ENCODE results near the gene ZNF418. TPM values are rescaled to one million over a fixed set of nuclear protein-coding genes. Genes with fewer than 3 reads are reported as not detected.
"Not testable (repeated sequence)": the region's sequence is repeated elsewhere in the genome, so short reads cannot be mapped to it uniquely, and the experiment has no call there.

ZNF418 gene
- total and polyA plus RNA-seq, 4 donors = 23.9 to 32.9 (median 28.1) TPM

DNA sequence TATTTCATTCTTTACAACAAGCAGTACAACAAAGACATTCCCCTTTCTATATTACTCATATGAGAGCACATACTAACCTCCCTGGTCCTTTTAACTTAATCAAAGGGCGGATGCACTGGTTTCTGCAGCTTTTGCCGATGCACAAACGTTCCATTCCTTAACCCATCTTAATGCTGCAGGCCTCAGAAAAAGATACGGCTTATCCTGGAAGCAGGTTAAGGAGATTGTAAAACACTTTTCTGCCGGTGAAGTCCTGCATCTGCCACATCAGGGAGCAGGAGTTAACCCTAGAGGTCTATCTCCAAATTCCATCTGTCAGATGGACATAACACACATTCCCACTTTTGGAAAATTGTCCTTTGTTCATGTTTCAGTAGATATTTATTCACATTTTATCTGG, 34.9 kb downstream of the ZNF418 start:
- no peak for DNase-seq (ENCODE audit: low read depth in 4 of 6, low spot score in 6 of 6)
- Histone ChIP-seq H3K9me3 (ENCODE audit: control insufficient read depth, insufficient read depth, low read length) (no peaks in the 10 kb centered on the region), H3K27ac (ENCODE audit: low read depth, low read length) (no peak overlapping the region), H3K4me3 (ENCODE audit: low read depth, low read length) (no peak overlapping the region), H3K36me3 (ENCODE audit: control insufficient read depth, insufficient read depth, low read length) (peaks cover 9% of the 10 kb centered on the region), H3K4me1 (ENCODE audit: control insufficient read depth, insufficient read depth, low read length) (no peaks in the 10 kb centered on the region), H3K27me3 (ENCODE audit: control insufficient read depth, insufficient read depth, low read length) (no peaks in the 10 kb centered on the region)
- 86% methylated on average over 3 of the region's 5 CpGs for WGBS (ENCODE audit: insufficient coverage)

DNA sequence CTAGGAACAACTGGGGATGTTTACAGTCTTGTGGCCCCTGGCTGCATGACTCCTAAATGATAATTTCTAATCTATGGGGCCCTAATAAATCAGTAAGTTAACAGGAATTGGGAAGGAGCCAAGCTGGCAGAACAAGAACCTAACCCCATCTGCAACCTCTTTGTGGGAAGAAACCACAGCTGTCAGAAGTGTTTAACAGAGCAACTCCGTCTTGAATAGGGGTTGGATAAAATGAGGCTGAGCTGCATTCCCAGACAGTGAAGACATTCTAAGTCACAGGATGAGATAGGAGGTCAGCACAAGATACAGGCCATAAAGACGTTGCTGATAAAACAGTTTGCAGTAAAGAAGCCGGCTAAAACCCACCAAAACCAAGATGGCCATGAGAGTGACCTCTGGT, 44.5 kb downstream of the ZNF418 start:
- H3K36me3 ChIP-seq (ENCODE audit: control insufficient read depth, insufficient read depth, low read length); H3K27ac ChIP-seq (ENCODE audit: low read depth, low read length); H3K4me3 ChIP-seq (ENCODE audit: low read depth, low read length); DNase-seq (ENCODE audit: low read depth in 4 of 6, low spot score in 6 of 6); H3K27me3 ChIP-seq (ENCODE audit: control insufficient read depth, insufficient read depth, low read length); H3K9me3 ChIP-seq (ENCODE audit: control insufficient read depth, insufficient read depth, low read length): not testable (repeated sequence)
- 60% methylated on average over 3 of the region's 3 CpGs for WGBS (ENCODE audit: insufficient coverage)
- H3K4me1 ChIP-seq (ENCODE audit: control insufficient read depth, insufficient read depth, low read length) = peaks cover 20% of the 10 kb centered on the region

DNA sequence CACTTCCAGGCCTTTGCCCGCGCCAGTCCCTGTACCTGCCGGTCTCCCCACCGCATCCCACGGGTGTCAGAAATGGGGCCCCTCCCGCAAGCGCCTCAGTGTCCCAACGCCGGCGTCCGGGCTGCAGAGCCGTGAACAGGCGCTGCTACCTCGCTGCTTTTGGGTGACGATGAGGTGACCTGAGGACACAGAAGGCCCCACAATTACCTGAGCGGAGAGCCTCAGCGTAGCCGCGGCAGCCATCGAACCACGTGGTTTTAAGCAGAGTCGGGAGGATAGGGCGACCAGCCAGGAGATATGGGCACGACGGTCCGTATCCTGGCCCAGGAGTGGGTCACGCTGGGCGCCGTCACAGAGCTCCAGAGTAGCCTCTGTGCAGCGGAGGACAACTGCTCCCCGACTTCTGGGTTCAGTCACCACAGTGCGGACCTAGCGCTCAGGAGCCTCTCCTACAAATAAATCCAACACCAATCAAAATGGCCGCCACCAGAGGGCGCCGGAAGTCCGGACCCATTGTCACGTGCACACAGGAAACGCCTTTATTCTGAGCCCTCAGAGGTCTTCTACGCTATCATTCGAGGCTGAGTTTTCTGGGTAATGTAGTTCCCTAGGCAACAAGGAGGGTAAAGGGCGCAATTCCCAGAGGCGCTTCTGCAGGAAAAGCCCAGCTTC, 46.5 kb downstream of the ZNF418 start, which contains the start of gene ZNF814:
Gene ZNF814, minus strand, starts transcription at position 478 of the 672 bp plus-strand sequence. Its CDS starts 235 bp downstream, at position 243.
- Histone ChIP-seq H3K4me1 (ENCODE audit: control insufficient read depth, insufficient read depth, low read length) (peaks cover 20% of the 10 kb centered on the region), H3K27me3 (ENCODE audit: control insufficient read depth, insufficient read depth, low read length) (no peaks in the 10 kb centered on the region), H3K4me3 (ENCODE audit: low read depth, low read length) (peak within 1 kb of the TSS; percentile 93), H3K36me3 (ENCODE audit: control insufficient read depth, insufficient read depth, low read length) (peaks cover 14% of the 10 kb centered on the region), H3K9me3 (ENCODE audit: control insufficient read depth, insufficient read depth, low read length) (no peaks in the 10 kb centered on the region), H3K27ac (ENCODE audit: low read depth, low read length) (peak within 1 kb of the TSS; percentile 57)
- peak; percentile 74 to 98 (median 80) for DNase-seq (ENCODE audit: low read depth in 4 of 6, low spot score in 6 of 6)
- WGBS (ENCODE audit: insufficient coverage) = 0% methylated on average over 43 of the region's 43 CpGs

DNA sequence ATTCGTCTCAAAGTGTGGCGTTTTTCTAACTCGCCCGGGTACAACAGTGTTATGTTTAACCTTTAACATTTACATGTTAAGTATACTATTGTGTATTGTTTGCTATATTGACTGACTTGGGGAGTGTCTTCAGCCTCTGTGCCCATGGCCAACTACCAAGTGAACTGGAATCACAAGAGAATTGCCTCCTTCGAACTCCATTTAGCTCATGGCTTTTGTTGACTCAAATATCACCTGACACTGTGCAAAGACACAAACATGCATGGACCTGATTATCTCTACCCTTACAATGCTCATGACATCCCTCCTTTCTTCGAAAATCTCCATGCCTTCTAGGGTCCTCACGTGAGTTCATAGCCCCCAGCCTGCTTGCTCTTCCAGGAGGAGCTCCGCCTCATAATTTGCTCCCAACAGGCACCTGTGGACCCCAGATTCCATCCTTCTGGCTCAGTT, 47.1 kb downstream of the ZNF418 start:
- peak overlapping the region; percentile 57 for H3K27ac ChIP-seq (ENCODE audit: low read depth, low read length)
- H3K9me3 ChIP-seq (ENCODE audit: control insufficient read depth, insufficient read depth, low read length) = no peaks in the 10 kb centered on the region
- peak overlapping the region; percentile 93 for H3K4me3 ChIP-seq (ENCODE audit: low read depth, low read length)
- 0% methylated on average over 4 of the region's 8 CpGs for WGBS (ENCODE audit: insufficient coverage)
- H3K27me3 ChIP-seq (ENCODE audit: control insufficient read depth, insufficient read depth, low read length) = no peaks in the 10 kb centered on the region
- DNase-seq (ENCODE audit: low read depth in 4 of 6, low spot score in 6 of 6) = peak in 1 of 6 donors; percentile 6
- H3K36me3 ChIP-seq (ENCODE audit: control insufficient read depth, insufficient read depth, low read length) = peaks cover 16% of the 10 kb centered on the region
- peaks cover 20% of the 10 kb centered on the region for H3K4me1 ChIP-seq (ENCODE audit: control insufficient read depth, insufficient read depth, low read length)

DNA sequence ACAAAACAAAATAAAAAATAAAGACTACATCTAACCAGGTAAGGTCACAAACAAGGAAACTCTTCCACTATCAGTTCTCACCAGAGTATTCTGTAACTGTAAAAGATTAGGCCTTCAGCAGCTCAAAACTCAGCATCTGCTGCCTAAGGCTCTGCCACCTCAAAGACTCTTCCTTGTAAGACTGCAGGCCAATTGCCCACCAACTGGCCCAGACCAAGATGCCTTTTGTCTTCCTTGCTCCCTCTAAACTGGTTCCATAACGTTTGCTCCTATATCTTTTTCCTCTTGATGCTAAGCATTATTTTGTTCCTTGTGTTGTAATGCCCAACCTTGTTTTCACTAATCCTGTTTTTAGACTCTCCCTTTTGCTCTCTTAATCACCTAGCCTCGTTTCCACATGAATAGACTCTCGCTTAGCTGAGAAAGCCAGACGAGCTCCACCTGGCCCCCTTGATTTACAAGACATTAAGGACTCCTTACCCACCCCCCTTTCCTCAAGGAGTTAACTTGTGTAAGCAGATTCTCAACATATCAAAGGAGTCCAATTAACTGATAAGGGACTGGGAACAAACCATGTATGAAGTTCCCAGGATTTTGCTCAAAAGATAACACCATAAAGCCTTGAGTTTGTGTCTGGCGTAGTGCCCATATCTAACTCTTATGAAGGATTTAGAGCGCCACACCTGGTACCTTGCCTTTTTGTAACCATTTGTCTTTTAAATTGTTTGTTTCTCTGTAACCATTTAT, 47.8 kb downstream of the ZNF418 start:
- H3K27me3 ChIP-seq (ENCODE audit: control insufficient read depth, insufficient read depth, low read length) = no peaks in the 10 kb centered on the region
- 7% methylated on average over 4 of the region's 6 CpGs for WGBS (ENCODE audit: insufficient coverage)
- no peak overlapping the region for H3K27ac ChIP-seq (ENCODE audit: low read depth, low read length)
- peak in 2 of 6 donors; percentile 11 to 19 for DNase-seq (ENCODE audit: low read depth in 4 of 6, low spot score in 6 of 6)
- H3K4me3 ChIP-seq (ENCODE audit: low read depth, low read length) = peak overlapping the region; percentile 93
- peaks cover 20% of the 10 kb centered on the region for H3K4me1 ChIP-seq (ENCODE audit: control insufficient read depth, insufficient read depth, low read length)
- H3K9me3 ChIP-seq (ENCODE audit: control insufficient read depth, insufficient read depth, low read length) = no peaks in the 10 kb centered on the region
- peaks cover 16% of the 10 kb centered on the region for H3K36me3 ChIP-seq (ENCODE audit: control insufficient read depth, insufficient read depth, low read length)

DNA sequence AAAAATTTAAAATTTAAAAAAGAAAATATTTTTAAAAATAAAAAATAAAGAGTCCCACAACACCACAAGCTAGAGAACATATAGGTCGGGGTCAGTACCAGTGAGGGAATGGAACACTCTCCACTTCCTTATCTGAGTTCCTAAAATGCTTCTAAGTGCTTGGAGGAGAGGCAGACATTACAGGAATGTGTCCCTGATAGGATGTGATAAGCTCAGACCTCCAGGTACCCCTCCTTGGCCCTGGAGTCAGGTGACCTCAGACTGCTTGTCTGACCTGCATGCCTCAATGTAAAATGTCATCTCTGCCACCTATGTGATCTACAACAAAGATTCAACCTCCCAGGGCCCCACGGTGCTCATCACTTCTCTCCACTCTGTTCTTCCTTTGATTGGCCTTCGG, 49.2 kb downstream of the ZNF418 start:
- 83% methylated on average over 1 of the region's 3 CpGs for whole genome bisulfite sequencing (ENCODE audit: insufficient coverage)
- H3K9me3 ChIP-seq (ENCODE audit: control insufficient read depth, insufficient read depth, low read length) = no peaks in the 10 kb centered on the region
- H3K27ac ChIP-seq (ENCODE audit: low read depth, low read length) = no peak overlapping the region
- peaks cover 20% of the 10 kb centered on the region for H3K4me1 ChIP-seq (ENCODE audit: control insufficient read depth, insufficient read depth, low read length)
- no peak overlapping the region for H3K4me3 ChIP-seq (ENCODE audit: low read depth, low read length)
- H3K27me3 ChIP-seq (ENCODE audit: control insufficient read depth, insufficient read depth, low read length) = no peaks in the 10 kb centered on the region
- H3K36me3 ChIP-seq (ENCODE audit: control insufficient read depth, insufficient read depth, low read length) = peaks cover 16% of the 10 kb centered on the region
- no peak for DNase-seq (ENCODE audit: low read depth in 4 of 6, low spot score in 6 of 6)

DNA sequence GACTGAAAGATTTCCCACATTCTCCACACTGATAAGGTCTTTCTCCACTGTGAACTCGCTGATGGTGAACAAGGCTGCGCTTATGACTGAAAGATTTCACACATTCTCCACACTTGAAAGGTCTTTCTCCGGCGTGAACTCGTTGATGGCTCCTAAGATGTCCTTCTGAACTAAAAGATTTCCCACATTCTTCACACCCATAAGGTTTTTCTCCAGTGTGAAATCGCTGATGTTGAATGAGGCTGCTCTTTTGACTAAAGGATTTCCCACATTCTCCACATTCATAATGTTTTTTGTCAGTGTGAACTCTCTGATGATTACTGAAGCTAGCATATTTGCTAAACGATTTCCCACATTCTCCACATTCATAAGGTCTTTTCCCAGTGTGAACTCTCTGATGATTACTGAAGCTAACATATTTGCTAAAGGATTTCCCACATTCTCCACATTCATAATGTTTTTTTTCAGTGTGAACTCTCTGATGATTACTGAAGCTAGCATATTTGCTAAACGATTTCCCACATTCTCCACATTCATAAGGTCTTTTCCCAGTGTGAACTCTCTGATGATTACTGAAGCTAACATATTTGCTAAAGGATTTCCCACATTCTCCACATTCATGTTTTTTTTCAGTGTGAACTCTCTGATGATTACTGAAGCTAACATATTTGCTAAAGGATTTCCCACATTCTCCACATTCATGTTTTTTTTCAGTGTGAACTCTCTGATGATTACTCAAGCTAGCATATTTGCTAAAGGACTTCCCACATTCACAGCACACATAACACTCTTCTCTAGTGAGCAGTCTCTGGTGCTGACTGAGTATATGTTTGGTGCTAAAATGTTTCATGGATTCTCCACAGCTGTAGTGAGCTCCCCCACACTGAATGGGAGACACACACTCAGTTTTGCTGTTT, 61.1 kb downstream of the ZNF418 start:
- H3K27ac ChIP-seq (ENCODE audit: low read depth, low read length); H3K27me3 ChIP-seq (ENCODE audit: control insufficient read depth, insufficient read depth, low read length); H3K9me3 ChIP-seq (ENCODE audit: control insufficient read depth, insufficient read depth, low read length); DNase-seq (ENCODE audit: low read depth in 4 of 6, low spot score in 6 of 6); H3K4me1 ChIP-seq (ENCODE audit: control insufficient read depth, insufficient read depth, low read length); H3K4me3 ChIP-seq (ENCODE audit: low read depth, low read length): not testable (repeated sequence)
- H3K36me3 ChIP-seq (ENCODE audit: control insufficient read depth, insufficient read depth, low read length) = peaks cover 28% of the 10 kb centered on the region
- 100% methylated on average over 5 of the region's 8 CpGs for WGBS (ENCODE audit: insufficient coverage)

DNA sequence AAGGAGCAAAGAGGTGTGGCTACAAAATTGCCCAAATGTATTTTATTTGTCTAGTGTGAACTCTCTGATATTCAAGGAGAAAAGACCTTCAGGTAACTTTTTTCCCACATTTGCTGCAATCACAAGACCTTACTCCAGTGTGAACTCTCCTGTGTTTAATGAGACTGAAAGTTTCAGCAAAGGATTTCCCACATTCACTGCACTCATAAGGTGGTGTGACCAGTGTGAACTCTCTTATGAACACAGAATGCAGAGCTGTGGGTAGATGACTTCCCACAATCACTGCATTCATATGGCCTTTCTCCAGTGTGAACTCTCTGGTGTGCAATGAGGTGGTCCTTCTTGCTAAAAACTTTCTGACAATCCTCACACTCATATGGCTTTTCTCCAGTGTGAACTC, 62.8 kb downstream of the ZNF418 start:
- no peak overlapping the region for H3K27ac ChIP-seq (ENCODE audit: low read depth, low read length)
- no peak overlapping the region for H3K4me3 ChIP-seq (ENCODE audit: low read depth, low read length)
- H3K27me3 ChIP-seq (ENCODE audit: control insufficient read depth, insufficient read depth, low read length) = no peaks in the 10 kb centered on the region
- no peaks in the 10 kb centered on the region for H3K4me1 ChIP-seq (ENCODE audit: control insufficient read depth, insufficient read depth, low read length)
- peaks cover 32% of the 10 kb centered on the region for H3K36me3 ChIP-seq (ENCODE audit: control insufficient read depth, insufficient read depth, low read length)
- no peak for DNase-seq (ENCODE audit: low read depth in 4 of 6, low spot score in 6 of 6)
- peaks cover 2% of the 10 kb centered on the region for H3K9me3 ChIP-seq (ENCODE audit: control insufficient read depth, insufficient read depth, low read length)
